ENCODE measurements around the gene SYT3. TPM values are rescaled to one million over a fixed set of nuclear protein-coding genes. Genes with fewer than 3 reads are reported as not detected.

The SYT3 gene
- total and polyA plus RNA-seq, 2 of the 8 experiments (the other 6 are each of a cell fraction or from before 2014, with no cell fraction given), result 6.7 to 17.3 TPM

GRCh38 chr19:50602496-50602895 lies 37.2 kb downstream of the SYT3 start:
- H3K36me3 ChIP-seq (ENCODE audit: control insufficient read depth in 2 of 4, insufficient read depth in 4 of 4, low read length in 3 of 4), result no peaks in the 10 kb centered on the region
- H3K18ac ChIP-seq (ENCODE audit: extremely low read depth, low read length), result no peak overlapping the region
- no peak overlapping the region for H3K56ac ChIP-seq (replicated peaks; ENCODE audit: insufficient read length, low read depth, low read length)
- DNase-seq (ENCODE audit: low read depth in 1 of 2, low spot score in 2 of 2) (no peak), FAIRE-seq (no peak)
- no peak overlapping the region for H3K4me2 ChIP-seq (ENCODE audit: insufficient read depth in 1 of 2, low read depth in 2 of 2, low read length in 2 of 2)
- H2BK12ac ChIP-seq (ENCODE audit: low read depth, low read length), result no peak overlapping the region
- no peak overlapping the region for H3K14ac ChIP-seq (ENCODE audit: insufficient read length)
- H4K20me1 ChIP-seq (replicated peaks in 1 of 2; ENCODE audit: control insufficient read depth in 1 of 2, insufficient read depth in 2 of 2, low read length in 2 of 2), result no peaks in the 10 kb centered on the region
- H3K4me3 ChIP-seq (ENCODE audit: extremely low read depth in 1 of 4, insufficient read depth in 2 of 4, low read depth in 3 of 4, low read length in 4 of 4), result no peak overlapping the region
- 67% methylated on average over 6 of the region's 6 CpGs; no CpG with 5 or more reads in 1 of the 2 experiments for WGBS, 2 experiments (ENCODE audit: extremely low coverage in 1 of 2, insufficient coverage in 1 of 2, insufficient read length in 1 of 2, insufficient replicate concordance in 2 of 2, low coverage in 1 of 2, low lambda C conversion rate in 2 of 2, missing lambda C conversion rate in 1 of 2)
- no peak overlapping the region for H2BK120ac ChIP-seq (replicated peaks; ENCODE audit: low read depth, low read length)
- peaks cover 0 to 2% (median under 1%) of the 10 kb centered on the region in 4 experiments; a peak in 2 of 7 replicates for H3K4me1 ChIP-seq (replicated peaks in 1 of 4; ENCODE audit: control insufficient read depth in 3 of 4, insufficient read depth in 4 of 4, low read length in 3 of 4)
- H3K9ac ChIP-seq (replicated peaks in 1 of 4; ENCODE audit: extremely low read depth in 1 of 4, low read depth in 3 of 4, low read length in 3 of 4), result no peak overlapping the region
- no peak overlapping the region for H2AK5ac ChIP-seq (ENCODE audit: low read depth, low read length)
- H2BK20ac ChIP-seq (ENCODE audit: low read length), result no peak overlapping the region
- H4K8ac ChIP-seq (ENCODE audit: extremely low read depth, insufficient read depth, low read length), result no peak overlapping the region
- no peak overlapping the region for H3K27ac ChIP-seq (ENCODE audit: low read depth, low read length)
- no peaks in the 10 kb centered on the region for H3K79me2 ChIP-seq (ENCODE audit: control insufficient read depth in 1 of 2, insufficient read depth in 2 of 2, low read length in 2 of 2)
- H3K79me1 ChIP-seq (ENCODE audit: low read depth, low read length), result no peaks in the 10 kb centered on the region
- H2AFZ ChIP-seq (ENCODE audit: low read length), result no peak overlapping the region
- H4K91ac ChIP-seq (replicated peaks; ENCODE audit: insufficient read length, low read length), result no peak overlapping the region
- H4K5ac ChIP-seq (ENCODE audit: insufficient read length, low read depth, low read length), result no peak overlapping the region
- H3K27me3 ChIP-seq (replicated peaks in 1 of 4; ENCODE audit: control insufficient read depth in 3 of 4, extremely low read depth in 1 of 4, insufficient read depth in 3 of 4, low read length in 3 of 4), result peaks cover 3 to 26% (median 22%) of the 10 kb centered on the region in 4 experiments
- POLR2A ChIA-PET (ENCODE audit: partially characterized antibody), result no interaction called here
- TF ChIP-seq POLR2A (IDR thresholded peaks at IDR 0.05; ENCODE audit: control extremely low read depth in 1 of 2, low read depth in 2 of 2, low read length in 2 of 2), result no peak
- no peak for TF ChIP-seq BRCA1 (IDR thresholded peaks at IDR 0.05; ENCODE audit: low read depth, low read length)
- TF ChIP-seq SUZ12 (IDR thresholded peaks at IDR 0.05; ENCODE audit: low read length), result no peak
- TF ChIP-seq GABPA (IDR thresholded peaks at IDR 0.05; ENCODE audit: borderline replicate concordance, insufficient read depth, low read length), result no peak
- TF ChIP-seq NRF1 (IDR thresholded peaks at IDR 0.05; ENCODE audit: low read depth, low read length), result no peak
- TF ChIP-seq SRF (IDR thresholded peaks at IDR 0.05; ENCODE audit: low read depth, low read length), result no peak
- TF ChIP-seq ZNF274 (IDR thresholded peaks at IDR 0.05; ENCODE audit: borderline replicate concordance, extremely low read depth, low read length), result no peak
- H2BK5ac ChIP-seq (ENCODE audit: low read depth, low read length), result no peak overlapping the region
- H2BK15ac ChIP-seq (ENCODE audit: low read length), result no peak overlapping the region
- H3K9me3 ChIP-seq (ENCODE audit: insufficient read depth in 2 of 2, low read depth in 1 of 2, low read length in 1 of 2), result peaks cover 0 to 9% of the 10 kb centered on the region in 2 experiments; a peak in 2 of 4 replicates
- no peaks in the 10 kb centered on the region; the same call in 1 of the 2 replicates for H3K23me2 ChIP-seq (ENCODE audit: low read depth, low read length)
- H3K23ac ChIP-seq (ENCODE audit: insufficient read length), result no peak overlapping the region
- no peak overlapping the region for H3K4ac ChIP-seq (replicated peaks; ENCODE audit: insufficient read length, low read depth, low read length)
- CTCF ChIA-PET (ENCODE audit: partially characterized antibody), result interaction anchor here (0.9 to 2.2 kb wide), 2 partner anchors 19 to 65 kb away, joined by 3 to 6 read pairs; no protein-coding TSS in a partner anchor

Data from H1 (cell line).